HG02870 (cell line): ENCODE measurements around the gene BTBD19.

Experiments used
- ATAC-seq: cut with Tn5 transposase; IDR thresholded peaks from one replicate; pipeline ENCODE4 v1.9.1; 2021; ENCODE audit warnings: mild to moderate bottlenecking, moderate library complexity; ENCODE audit not compliant: unreplicated experiment

The BTBD19 gene

DNA sequence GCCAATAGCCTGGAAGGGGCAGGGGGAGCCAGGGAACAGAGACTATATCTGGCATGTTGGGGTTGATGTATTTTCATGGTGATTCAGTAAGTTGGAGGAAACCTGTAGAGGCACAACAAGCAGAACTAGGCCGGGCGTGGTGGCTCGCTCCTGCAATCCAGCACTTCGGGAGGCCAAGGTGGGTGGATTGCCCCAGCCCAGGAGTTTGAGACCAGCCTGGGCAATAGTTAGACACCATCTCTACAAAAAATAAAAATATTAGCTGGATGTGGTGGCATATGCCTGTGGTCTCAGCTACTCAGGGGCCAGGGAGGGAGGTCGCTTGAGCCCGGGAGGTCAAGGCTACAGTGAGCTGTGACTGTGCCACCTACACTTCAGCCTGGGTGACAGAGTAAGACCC is 44.9 kb downstream of the BTBD19 start:
- ATAC-seq: no peak

DNA sequence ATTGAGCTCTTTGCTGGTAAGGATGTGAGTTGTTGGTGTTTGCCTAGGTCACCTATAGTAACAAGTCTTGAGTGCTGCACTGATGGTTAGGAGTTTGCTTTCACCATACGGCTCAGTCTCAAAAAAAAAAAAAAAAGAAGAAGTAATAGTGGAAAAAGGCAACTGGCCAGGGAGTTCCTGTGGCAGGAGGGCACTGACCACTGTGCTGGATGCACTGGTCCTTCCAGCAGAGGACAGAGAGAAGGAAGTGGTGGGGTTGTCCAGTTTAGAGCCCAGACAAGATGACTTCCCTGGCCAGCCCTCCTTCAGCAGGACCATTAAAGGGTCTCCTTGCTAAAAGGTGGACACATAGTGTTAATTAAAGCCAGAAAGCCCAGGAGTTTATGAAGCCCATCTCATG is 46.6 kb downstream of the BTBD19 start:
- ATAC-seq: no peak

DNA sequence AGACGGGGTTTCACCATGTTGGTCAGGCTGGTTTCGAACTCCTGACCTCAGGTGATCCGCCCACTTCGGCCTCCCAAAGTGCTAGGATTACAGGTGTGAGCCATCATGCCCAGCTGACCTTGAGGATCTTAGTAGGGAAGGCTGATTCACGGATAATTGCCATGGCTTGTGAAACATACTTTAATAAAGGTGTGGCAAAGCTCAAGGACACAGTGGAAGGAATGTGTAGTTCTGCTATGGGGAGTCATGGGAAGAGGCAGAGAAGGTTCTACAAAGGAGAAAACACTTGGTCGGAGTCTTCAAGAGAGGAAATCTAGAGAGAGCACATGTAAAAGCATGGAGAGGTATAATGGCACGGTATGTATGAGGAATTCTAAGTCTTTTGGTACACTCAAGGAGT is 47.4 kb downstream of the BTBD19 start:
- no peak for ATAC-seq

DNA sequence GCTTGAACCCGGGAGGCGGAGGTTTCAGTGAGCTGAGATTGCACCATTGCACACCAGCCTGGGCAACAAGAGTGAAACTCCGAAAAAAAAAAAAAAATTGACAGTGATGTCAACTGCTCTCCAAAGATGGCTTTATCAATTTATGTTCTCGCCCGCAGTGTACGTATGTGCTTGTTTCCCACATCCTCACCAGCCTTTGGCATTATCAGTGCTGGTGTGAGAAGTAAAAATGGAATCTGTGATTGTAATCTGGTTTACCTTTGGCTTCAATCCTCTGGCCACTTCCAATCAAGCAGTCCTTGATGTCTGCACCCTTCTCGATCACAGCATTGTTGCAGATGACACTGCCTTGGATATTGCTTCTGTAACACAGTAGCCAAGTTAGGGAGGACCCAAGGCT is 49.1 kb downstream of the BTBD19 start:
- no peak for ATAC-seq

DNA sequence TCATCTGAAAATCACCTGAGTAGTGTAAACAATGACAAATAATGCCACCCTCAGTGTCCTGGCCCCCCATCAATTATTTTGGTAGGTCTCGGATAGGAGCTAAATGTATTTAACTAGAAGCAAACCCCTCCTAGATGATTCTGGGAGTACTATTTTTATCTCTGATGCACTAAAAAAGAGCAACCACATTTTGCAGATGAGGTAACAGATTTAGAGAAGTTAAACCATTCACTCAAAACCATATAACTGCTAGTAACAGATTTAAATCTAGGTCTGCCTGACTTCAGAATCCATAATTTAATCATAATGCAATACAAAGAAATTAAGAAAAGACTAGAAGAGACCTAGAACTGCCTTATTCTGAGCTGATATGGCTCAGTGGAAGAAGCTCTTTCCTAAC is 52.0 kb downstream of the BTBD19 start:
- no peak for ATAC-seq

DNA sequence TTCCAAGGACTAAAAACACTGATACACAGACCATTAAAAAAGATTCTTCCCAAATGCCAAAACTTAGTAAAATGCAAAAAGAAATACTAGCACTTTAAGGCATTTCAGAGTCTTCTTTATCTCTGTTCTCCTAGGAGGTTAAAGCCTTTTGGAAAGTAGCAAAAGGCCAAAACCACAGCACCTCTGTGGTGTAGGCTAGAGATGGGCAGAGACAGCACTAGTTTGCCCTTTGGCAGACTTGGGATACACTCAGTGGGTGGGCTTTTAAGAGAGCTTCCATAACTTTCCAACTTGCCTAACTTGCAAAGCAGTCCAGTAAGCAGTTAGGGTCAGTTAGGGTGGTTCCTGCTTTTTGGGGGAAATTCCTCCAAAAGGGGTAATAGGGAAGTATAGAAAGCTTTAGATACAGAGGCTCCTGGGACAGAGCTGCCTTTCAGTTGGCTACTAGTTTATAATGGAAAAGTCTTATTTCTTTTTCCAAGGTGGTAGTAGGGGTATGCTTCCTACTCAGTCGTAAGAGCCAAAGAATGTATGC is 52.6 kb downstream of the BTBD19 start:
- no peak for ATAC-seq

DNA sequence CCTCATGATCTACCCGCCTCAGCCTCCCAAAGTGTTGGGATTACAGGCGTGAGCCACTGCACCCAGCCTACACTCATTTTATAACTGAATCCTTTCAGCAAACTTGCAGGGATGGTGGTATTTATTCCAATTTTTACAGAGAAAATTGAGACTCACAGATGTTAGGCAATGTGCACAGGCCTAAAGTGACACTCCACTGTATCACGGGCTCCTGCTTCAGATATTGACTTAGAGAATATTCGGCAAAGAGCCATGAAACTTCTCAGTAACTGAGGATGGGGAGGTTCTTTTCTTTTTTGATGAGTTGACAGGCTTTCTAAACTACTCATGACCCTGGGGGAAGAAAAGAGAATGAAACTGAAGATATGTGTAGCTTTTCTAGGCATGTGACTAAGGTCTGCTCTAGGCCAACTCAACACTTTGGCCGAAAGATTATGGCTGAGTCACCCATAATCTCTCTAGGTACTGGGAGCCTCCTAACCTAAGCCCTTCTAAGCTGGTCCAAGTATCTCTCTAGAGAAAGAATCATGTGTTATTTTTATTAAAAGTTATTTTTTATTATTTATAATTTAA is 54.6 kb downstream of the BTBD19 start:
- ATAC-seq: no peak
